ENCODE data around the gene COL12A1. TPM values are rescaled to one million over a fixed set of nuclear protein-coding genes. Genes with fewer than 3 reads are reported as not detected.

The COL12A1 gene
- total and polyA plus RNA-seq, 2 of the 13 experiments (the other 11 are each of a cell fraction or from before 2014, with no cell fraction given), result 0.02 TPM; not detected in 1

DNA sequence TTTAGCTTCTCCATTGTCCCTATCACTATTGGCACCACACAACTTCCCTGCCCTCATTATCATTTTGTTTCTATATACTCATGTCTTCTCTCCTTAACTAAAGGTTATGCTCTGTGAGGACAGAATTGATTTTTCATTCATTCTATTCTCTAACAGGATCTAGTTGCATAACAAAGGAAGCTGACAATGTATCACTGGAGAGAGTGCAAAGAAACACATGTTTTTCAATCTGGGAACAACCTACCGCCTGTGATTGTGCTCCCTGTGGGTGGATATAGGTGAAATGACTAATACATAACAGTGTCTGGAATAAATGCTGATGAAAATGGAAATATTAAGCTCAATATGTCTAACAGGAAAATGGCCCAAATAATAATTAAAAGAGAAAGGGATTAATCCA is 56.6 kb downstream of the COL12A1 start:
- BruUV-seq (replicated peaks), result no TSS peak
- no peaks in the 10 kb centered on the region for H3K4me1 ChIP-seq (ENCODE audit: insufficient read depth, low read length)
- intact Hi-C loops (cut with micrococcal nuclease; ENCODE audit: unreplicated experiment), result no loop called here
- H3K4me3 ChIP-seq (replicated peaks in 1 of 3; ENCODE audit: insufficient read depth in 1 of 3, low read depth in 2 of 3, low read length in 3 of 3), result no peak overlapping the region
- H3K27ac ChIP-seq (ENCODE audit: extremely low read length, insufficient read depth, low read length), result no peak overlapping the region
- H3K9me3 ChIP-seq (ENCODE audit: low read length), result no peaks in the 10 kb centered on the region
- WGBS (ENCODE audit: low lambda C conversion rate), result 3% methylated on average over 1 of the region's 1 CpG
- DNase-seq (ENCODE audit: low spot score), result no peak
- ChIA-PET POLR2A (no interaction called here), CTCF (ENCODE audit: low intra/inter-chr PET ratio, low total read pairs) (no interaction called here)
- H4K20me1 ChIP-seq (ENCODE audit: insufficient read depth, low read length), result no peaks in the 10 kb centered on the region
- H2AFZ ChIP-seq (ENCODE audit: low read length), result no peak overlapping the region
- no peaks in the 10 kb centered on the region for H3K36me3 ChIP-seq (replicated peaks in 1 of 2; ENCODE audit: control insufficient read depth in 1 of 2, insufficient read depth in 2 of 2, low read length in 2 of 2)
- no peaks in the 10 kb centered on the region for H3K79me2 ChIP-seq (ENCODE audit: insufficient read depth, low read length)
- no peak overlapping the region for H3K4me2 ChIP-seq (ENCODE audit: low read depth, low read length)
- no peak overlapping the region for H3K9ac ChIP-seq (ENCODE audit: insufficient read depth, low read depth, low read length)
- no peak for ATAC-seq
- TF ChIP-seq WIZ (CRISPR knock-in tag; IDR thresholded peaks at IDR 0.05), result no peak
- no peak for TF ChIP-seq ZNF136 (CRISPR knock-in tag; IDR thresholded peaks at IDR 0.05; ENCODE audit: low read depth)
- no peak for TF ChIP-seq MYPOP (CRISPR knock-in tag; IDR thresholded peaks at IDR 0.05)
- TF ChIP-seq, protein P1, sequence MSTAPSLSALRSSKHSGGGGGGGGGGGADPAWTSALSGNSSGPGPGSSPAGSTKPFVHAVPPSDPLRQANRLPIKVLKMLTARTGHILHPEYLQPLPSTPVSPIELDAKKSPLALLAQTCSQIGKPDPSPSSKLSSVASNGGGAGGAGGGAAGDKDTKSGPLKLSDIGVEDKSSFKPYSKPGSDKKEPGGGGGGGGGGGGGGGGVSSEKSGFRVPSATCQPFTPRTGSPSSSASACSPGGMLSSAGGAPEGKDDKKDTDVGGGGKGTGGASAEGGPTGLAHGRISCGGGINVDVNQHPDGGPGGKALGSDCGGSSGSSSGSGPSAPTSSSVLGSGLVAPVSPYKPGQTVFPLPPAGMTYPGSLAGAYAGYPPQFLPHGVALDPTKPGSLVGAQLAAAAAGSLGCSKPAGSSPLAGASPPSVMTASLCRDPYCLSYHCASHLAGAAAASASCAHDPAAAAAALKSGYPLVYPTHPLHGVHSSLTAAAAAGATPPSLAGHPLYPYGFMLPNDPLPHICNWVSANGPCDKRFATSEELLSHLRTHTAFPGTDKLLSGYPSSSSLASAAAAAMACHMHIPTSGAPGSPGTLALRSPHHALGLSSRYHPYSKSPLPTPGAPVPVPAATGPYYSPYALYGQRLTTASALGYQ (CRISPR knock-in tag; IDR thresholded peaks at IDR 0.05), result no peak
- TF ChIP-seq HDAC2 (CRISPR knock-in tag; IDR thresholded peaks at IDR 0.05), result no peak
- no peak for TF ChIP-seq TERF1 (CRISPR knock-in tag; IDR thresholded peaks at IDR 0.05)
- no peak for TF ChIP-seq ZSCAN31 (CRISPR knock-in tag; IDR thresholded peaks at IDR 0.05; ENCODE audit: low read depth)
- no peak for TF ChIP-seq HOXA9 (CRISPR knock-in tag; IDR thresholded peaks at IDR 0.05; ENCODE audit: borderline replicate concordance)
- TF ChIP-seq SOX5 (CRISPR knock-in tag; IDR thresholded peaks at IDR 0.05; ENCODE audit: borderline replicate concordance), result no peak
- TF ChIP-seq ZNF746 (CRISPR knock-in tag; IDR thresholded peaks at IDR 0.05), result no peak
- TF ChIP-seq, protein P2, sequence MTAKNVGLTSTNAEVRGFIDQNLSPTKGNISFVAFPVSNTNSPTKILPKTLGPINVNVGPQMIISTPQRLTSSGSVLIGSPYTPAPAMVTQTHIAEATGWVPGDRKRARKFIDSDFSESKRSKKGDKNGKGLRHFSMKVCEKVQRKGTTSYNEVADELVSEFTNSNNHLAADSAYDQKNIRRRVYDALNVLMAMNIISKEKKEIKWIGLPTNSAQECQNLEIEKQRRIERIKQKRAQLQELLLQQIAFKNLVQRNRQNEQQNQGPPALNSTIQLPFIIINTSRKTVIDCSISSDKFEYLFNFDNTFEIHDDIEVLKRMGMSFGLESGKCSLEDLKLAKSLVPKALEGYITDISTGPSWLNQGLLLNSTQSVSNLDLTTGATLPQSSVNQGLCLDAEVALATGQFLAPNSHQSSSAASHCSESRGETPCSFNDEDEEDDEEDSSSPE (CRISPR knock-in tag; IDR thresholded peaks at IDR 0.05), result no peak
- no peak for TF ChIP-seq GABPA (IDR thresholded peaks at IDR 0.05; ENCODE audit: low read depth, low read length)
- no peak for TF ChIP-seq GABPA (CRISPR knock-in tag; IDR thresholded peaks at IDR 0.05; ENCODE audit: low read depth)
- TF ChIP-seq MTA1 (CRISPR knock-in tag; IDR thresholded peaks at IDR 0.05; ENCODE audit: borderline replicate concordance), result no peak
- no peak for TF ChIP-seq SAP130 (CRISPR knock-in tag; IDR thresholded peaks at IDR 0.05; ENCODE audit: low read depth)
- H3K27me3 ChIP-seq (ENCODE audit: control insufficient read depth in 1 of 2, insufficient read depth in 2 of 2, low read length in 2 of 2), result no peaks in the 10 kb centered on the region; a peak in 1 of 5 replicates
- FAIRE-seq, result no peak
- in situ Hi-C loops (cut with HindIII; ENCODE audit: extremely low pct_ligation_motif_present, low pct_unique_long_range_greater_than_20kb), result no loop called here
